Ishikawa (cell line): Measurements from ENCODE around the gene PPP1R12B.

ENCODE experiments used
- CEBPB ChIP-seq: IDR thresholded peaks from 2 replicates; pipeline ENCODE4 v1.6.1; 2012
- EGR1 ChIP-seq: IDR thresholded peaks from 2 replicates; pipeline ENCODE4 v1.6.1; 2012
- EP300 ChIP-seq: IDR thresholded peaks from 2 replicates; pipeline ENCODE4 v1.6.1; 2012; ENCODE audit warnings: borderline replicate concordance
- FOXM1 ChIP-seq: IDR thresholded peaks from 2 replicates; pipeline ENCODE4 v1.6.1; 2012; ENCODE audit warnings: low read depth, borderline replicate concordance
- MAX ChIP-seq: IDR thresholded peaks from 2 replicates; pipeline ENCODE4 v1.6.1; 2012
- NFIC ChIP-seq: IDR thresholded peaks from 2 replicates; pipeline ENCODE4 v1.6.1; 2012
- REST ChIP-seq: IDR thresholded peaks from 2 replicates; pipeline ENCODE4 v1.6.1; 2012; ENCODE audit warnings: low read depth, mild to moderate bottlenecking
- TAF1 ChIP-seq: IDR thresholded peaks from 2 replicates; pipeline ENCODE4 v1.6.1; 2012; ENCODE audit warnings: low read depth, mild to moderate bottlenecking
- TEAD4 ChIP-seq: IDR thresholded peaks from 2 replicates; pipeline ENCODE4 v1.6.1; 2012
- USF1 ChIP-seq: IDR thresholded peaks from 2 replicates; pipeline ENCODE4 v1.6.1; 2012
- YY1 ChIP-seq: IDR thresholded peaks from 2 replicates; pipeline ENCODE4 v1.6.1; 2012; ENCODE audit warnings: low read depth
- ZBTB7A ChIP-seq: IDR thresholded peaks from 2 replicates; pipeline ENCODE4 v1.6.1; 2012; ENCODE audit warnings: low read depth

- no peak for TF ChIP-seq MAX
- TF ChIP-seq TAF1, result no peak
- TF ChIP-seq EP300, result no peak
- TF ChIP-seq YY1, result no peak
- no peak for TF ChIP-seq FOXM1
- no peak for TF ChIP-seq REST
- no peak for TF ChIP-seq ZBTB7A
- TF ChIP-seq NFIC, result no peak
- no peak for TF ChIP-seq CEBPB
- no peak for TF ChIP-seq TEAD4
- TF ChIP-seq EGR1, result no peak
- no peak for TF ChIP-seq USF1
Measured at GRCh38 chr1:202619505-202619904, 271.0 kb downstream of the PPP1R12B start.
